HepG2 (cell line): ENCODE data around the gene GALNT16. TPM values are rescaled to one million over a fixed set of nuclear protein-coding genes. Genes with fewer than 3 reads are reported as not detected.

ENCODE experiments used
- ERF ChIP-seq: IDR thresholded peaks from 2 replicates; pipeline ENCODE4 v1.6.1; 2018; ENCODE audit warnings: missing biosample characterization, missing genetic modification reagents
- GLMP ChIP-seq: sonication (generic); formaldehyde crosslinking; IDR thresholded peaks from 2 replicates; pipeline ENCODE4 v1.9.0; 2021; ENCODE audit warnings: missing genetic modification reagents, mild to moderate bottlenecking, borderline replicate concordance
- HDAC2 ChIP-seq: sonication (generic); formaldehyde crosslinking; IDR thresholded peaks from 2 replicates; pipeline ENCODE4 v1.4.0; 2020; ENCODE audit warnings: missing genetic modification reagents
- KDM5A ChIP-seq: fragments of 200-600 bp; sonication (generic); IDR thresholded peaks from 2 replicates; pipeline ENCODE4 v1.7.0; 2018; ENCODE audit warnings: antibody characterized with exemption, mild to moderate bottlenecking, low read length, borderline replicate concordance
- KLF12 ChIP-seq: sonication (generic); formaldehyde crosslinking; IDR thresholded peaks from 2 replicates; pipeline ENCODE4 v1.4.0; 2020; ENCODE audit warnings: missing genetic modification reagents, borderline replicate concordance
- MATR3 ChIP-seq: sonication (generic); formaldehyde crosslinking; IDR thresholded peaks from 2 replicates; pipeline ENCODE4 v1.4.0; 2020; ENCODE audit warnings: missing genetic modification reagents
- MXD4 ChIP-seq: IDR thresholded peaks from 2 replicates; pipeline ENCODE4 v1.6.1; 2016; ENCODE audit warnings: mild to moderate bottlenecking, missing biosample characterization, missing genetic modification reagents
- NFE2L2 ChIP-seq: fragments of 150-350 bp; IDR thresholded peaks from 2 replicates; pipeline ENCODE4 v1.6.1; 2014; ENCODE audit warnings: low read length
- NONO ChIP-seq, 2 experiments: fragments of 450-650 bp in 1 of 2; sonication (generic) in 1 of 2; formaldehyde crosslinking in 1 of 2; IDR thresholded peaks in 1 of 2; conservative IDR thresholded peaks in 1 of 2; 2 replicates each; pipeline versions ENCODE4 v1.6.1 to v1.8.0; 2017 to 2022; ENCODE audit warnings: mild to moderate bottlenecking in 1 of 2, missing genetic modification reagents in 1 of 2, moderate library complexity in 1 of 2
- PITX1 ChIP-seq: sonication (generic); formaldehyde crosslinking; IDR thresholded peaks from 2 replicates; pipeline ENCODE4 v1.5.1; 2020; ENCODE audit warnings: mild to moderate bottlenecking, missing genetic modification reagents
- SALL1 ChIP-seq: sonication (generic); formaldehyde crosslinking; IDR thresholded peaks from 2 replicates; pipeline ENCODE4 v1.8.0; 2022; ENCODE audit warnings: mild to moderate bottlenecking, missing genetic modification reagents
- SAP130 ChIP-seq: IDR thresholded peaks from 2 replicates; pipeline ENCODE4 v1.6.1; 2016; ENCODE audit warnings: low read depth
- ZBTB1 ChIP-seq: sonication (generic); formaldehyde crosslinking; IDR thresholded peaks from 2 replicates; pipeline ENCODE4 v1.4.0; 2020; ENCODE audit warnings: missing genetic modification reagents, borderline replicate concordance
- ZMYM2 ChIP-seq: sonication (generic); formaldehyde crosslinking; IDR thresholded peaks from 2 replicates; pipeline ENCODE4 v1.8.0; 2022; ENCODE audit warnings: mild to moderate bottlenecking, missing genetic modification reagents
- ZNF138 ChIP-seq: sonication (generic); formaldehyde crosslinking; IDR thresholded peaks from 2 replicates; pipeline ENCODE4 v1.5.0; 2020; ENCODE audit warnings: mild to moderate bottlenecking, low read depth, missing genetic modification reagents
- ZNF292 ChIP-seq: sonication (generic); formaldehyde crosslinking; IDR thresholded peaks from 2 replicates; pipeline ENCODE4 v1.8.1; 2022; ENCODE audit warnings: mild to moderate bottlenecking, low read depth, missing genetic modification reagents, borderline replicate concordance
- ZNF460 ChIP-seq: sonication (generic); formaldehyde crosslinking; IDR thresholded peaks from 2 replicates; pipeline ENCODE4 v1.5.1; 2020; ENCODE audit warnings: missing genetic modification reagents, mild to moderate bottlenecking, borderline replicate concordance
- ZNF770 ChIP-seq: sonication (generic); formaldehyde crosslinking; IDR thresholded peaks from 2 replicates; pipeline ENCODE4 v1.5.0; 2020; ENCODE audit warnings: mild to moderate bottlenecking, missing genetic modification reagents
- ZNF772 ChIP-seq: sonication (generic); formaldehyde crosslinking; IDR thresholded peaks from 2 replicates; pipeline ENCODE4 v1.5.0; 2020; ENCODE audit warnings: mild to moderate bottlenecking, missing genetic modification reagents
- ZSCAN25 ChIP-seq: sonication (generic); formaldehyde crosslinking; IDR thresholded peaks from 2 replicates; pipeline ENCODE4 v1.8.0; 2022; ENCODE audit warnings: mild to moderate bottlenecking, missing genetic modification reagents
- ZSCAN30 ChIP-seq: sonication (generic); formaldehyde crosslinking; IDR thresholded peaks from 2 replicates; pipeline ENCODE4 v1.5.0; 2020; ENCODE audit warnings: mild to moderate bottlenecking, missing genetic modification reagents
- polyA plus RNA-seq, 8 experiments: library from polyadenylated mRNA; depleted of rRNA in 3 of 8; stranded (reverse) in 7 of 8; unstranded in 1 of 8; fragments of >200 nt; fragmentation: Illumina TruSeq in 4 of 8; extraction: Trizol in 4 of 8; gene quantifications; 2 replicates each; pipeline versions ENCODE4 v1.2.1 to v1.2.3, GENCODE V29; 2011 to 2016; ENCODE audit warnings: low read depth in 4 of 8, missing spikeins in 1 of 8, mixed read lengths in 1 of 8; ENCODE audit not compliant: insufficient read depth in 1 of 8
- total RNA-seq, 5 experiments: library from RNA; depleted of rRNA; stranded (reverse); fragments of >200 nt; fragmentation: Illumina TruSeq; extraction: Trizol; gene quantifications; 2 replicates each; pipeline ENCODE4 v1.2.3, GENCODE V29; 2016; ENCODE audit warnings: low read depth in 1 of 5
- TF ChIP-seq, protein P1 (sequence below): sonication (generic); formaldehyde crosslinking; IDR thresholded peaks from 2 replicates; pipeline ENCODE4 v1.5.0; 2020; ENCODE audit warnings: missing genetic modification reagents
- TF ChIP-seq, protein P2 (sequence below): IDR thresholded peaks from 2 replicates; pipeline ENCODE4 v1.6.1; 2016; ENCODE audit warnings: mild to moderate bottlenecking
- TF ChIP-seq, protein P3 (sequence below): sonication (generic); formaldehyde crosslinking; IDR thresholded peaks from 2 replicates; pipeline ENCODE4 v1.8.0; 2022; ENCODE audit warnings: missing genetic modification reagents, mild to moderate bottlenecking, moderate library complexity, borderline replicate concordance

Gene GALNT16
- total and polyA plus RNA-seq, 2 of the 13 experiments (the other 11 are each of a cell fraction or from before 2014, with no cell fraction given): 0.54 to 0.82 TPM

GRCh38 chr14:69399750-69400149 is 139.8 kb downstream of the GALNT16 start (continued):
- TF ChIP-seq NONO (IDR thresholded peaks at IDR 0.05): no peak
- no peak for TF ChIP-seq NONO (CRISPR knock-in tag; conservative IDR thresholded peaks at IDR 0.05)
- peak; percentile 57 for TF ChIP-seq ZNF460 (CRISPR knock-in tag)
- no peak for TF ChIP-seq MATR3 (CRISPR knock-in tag)
- TF ChIP-seq, protein P1, sequence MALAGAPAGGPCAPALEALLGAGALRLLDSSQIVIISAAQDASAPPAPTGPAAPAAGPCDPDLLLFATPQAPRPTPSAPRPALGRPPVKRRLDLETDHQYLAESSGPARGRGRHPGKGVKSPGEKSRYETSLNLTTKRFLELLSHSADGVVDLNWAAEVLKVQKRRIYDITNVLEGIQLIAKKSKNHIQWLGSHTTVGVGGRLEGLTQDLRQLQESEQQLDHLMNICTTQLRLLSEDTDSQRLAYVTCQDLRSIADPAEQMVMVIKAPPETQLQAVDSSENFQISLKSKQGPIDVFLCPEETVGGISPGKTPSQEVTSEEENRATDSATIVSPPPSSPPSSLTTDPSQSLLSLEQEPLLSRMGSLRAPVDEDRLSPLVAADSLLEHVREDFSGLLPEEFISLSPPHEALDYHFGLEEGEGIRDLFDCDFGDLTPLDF (CRISPR knock-in tag): 0 out of 2 replicates have a peak, but pooled peaks have one; percentile 24
- TF ChIP-seq SAP130 (CRISPR knock-in tag): peak; percentile 37; the same call in 1 of the 2 replicates
- peak; percentile 20; the same call in 1 of the 2 replicates for TF ChIP-seq SALL1
- TF ChIP-seq NFE2L2: no peak
- no peak for TF ChIP-seq ZBTB1 (CRISPR knock-in tag)
- TF ChIP-seq, protein P2, sequence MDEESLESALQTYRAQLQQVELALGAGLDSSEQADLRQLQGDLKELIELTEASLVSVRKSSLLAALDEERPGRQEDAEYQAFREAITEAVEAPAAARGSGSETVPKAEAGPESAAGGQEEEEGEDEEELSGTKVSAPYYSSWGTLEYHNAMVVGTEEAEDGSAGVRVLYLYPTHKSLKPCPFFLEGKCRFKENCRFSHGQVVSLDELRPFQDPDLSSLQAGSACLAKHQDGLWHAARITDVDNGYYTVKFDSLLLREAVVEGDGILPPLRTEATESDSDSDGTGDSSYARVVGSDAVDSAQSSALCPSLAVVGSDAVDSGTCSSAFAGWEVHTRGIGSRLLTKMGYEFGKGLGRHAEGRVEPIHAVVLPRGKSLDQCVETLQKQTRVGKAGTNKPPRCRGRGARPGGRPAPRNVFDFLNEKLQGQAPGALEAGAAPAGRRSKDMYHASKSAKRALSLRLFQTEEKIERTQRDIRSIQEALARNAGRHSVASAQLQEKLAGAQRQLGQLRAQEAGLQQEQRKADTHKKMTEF: no peak; the same call in 1 of the 2 replicates
- TF ChIP-seq ZSCAN30 (CRISPR knock-in tag): no peak
- peak; percentile 16; the same call in 1 of the 2 replicates for TF ChIP-seq HDAC2 (CRISPR knock-in tag)
- TF ChIP-seq KLF12 (CRISPR knock-in tag): no peak
- no peak for TF ChIP-seq GLMP (CRISPR knock-in tag)
- TF ChIP-seq ZNF292 (CRISPR knock-in tag): no peak
- TF ChIP-seq, protein P3, sequence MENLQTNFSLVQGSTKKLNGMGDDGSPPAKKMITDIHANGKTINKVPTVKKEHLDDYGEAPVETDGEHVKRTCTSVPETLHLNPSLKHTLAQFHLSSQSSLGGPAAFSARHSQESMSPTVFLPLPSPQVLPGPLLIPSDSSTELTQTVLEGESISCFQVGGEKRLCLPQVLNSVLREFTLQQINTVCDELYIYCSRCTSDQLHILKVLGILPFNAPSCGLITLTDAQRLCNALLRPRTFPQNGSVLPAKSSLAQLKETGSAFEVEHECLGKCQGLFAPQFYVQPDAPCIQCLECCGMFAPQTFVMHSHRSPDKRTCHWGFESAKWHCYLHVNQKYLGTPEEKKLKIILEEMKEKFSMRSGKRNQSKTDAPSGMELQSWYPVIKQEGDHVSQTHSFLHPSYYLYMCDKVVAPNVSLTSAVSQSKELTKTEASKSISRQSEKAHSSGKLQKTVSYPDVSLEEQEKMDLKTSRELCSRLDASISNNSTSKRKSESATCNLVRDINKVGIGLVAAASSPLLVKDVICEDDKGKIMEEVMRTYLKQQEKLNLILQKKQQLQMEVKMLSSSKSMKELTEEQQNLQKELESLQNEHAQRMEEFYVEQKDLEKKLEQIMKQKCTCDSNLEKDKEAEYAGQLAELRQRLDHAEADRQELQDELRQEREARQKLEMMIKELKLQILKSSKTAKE (CRISPR knock-in tag): no peak
- TF ChIP-seq ZNF772 (CRISPR knock-in tag): no peak
- TF ChIP-seq ZSCAN25 (CRISPR knock-in tag): no peak
- TF ChIP-seq MXD4 (CRISPR knock-in tag): no peak
- TF ChIP-seq KDM5A: no peak
- no peak for TF ChIP-seq ZNF138
- 0 out of 2 replicates have a peak, but pooled peaks have one; percentile 17 for TF ChIP-seq ERF (CRISPR knock-in tag)
- no peak for TF ChIP-seq PITX1
- TF ChIP-seq ZMYM2 (CRISPR knock-in tag): peak; percentile 43; the same call in 1 of the 2 replicates
- TF ChIP-seq ZNF770: peak; percentile 98
